HUDEP-2 (cell line): ENCODE data around the gene TSPAN32.
"Not testable (repeated sequence)": the region's sequence is repeated elsewhere in the genome, so short reads cannot be mapped to it uniquely, and the experiment has no call there.

ENCODE experiments used
- DNase-seq, 76 experiments: peaks; one replicate each; lab custom pipeline; 2025; ENCODE audit not compliant: unreplicated experiment in 76 of 76; lab: John Stamatoyannopoulos, UW

Gene TSPAN32

DNA sequence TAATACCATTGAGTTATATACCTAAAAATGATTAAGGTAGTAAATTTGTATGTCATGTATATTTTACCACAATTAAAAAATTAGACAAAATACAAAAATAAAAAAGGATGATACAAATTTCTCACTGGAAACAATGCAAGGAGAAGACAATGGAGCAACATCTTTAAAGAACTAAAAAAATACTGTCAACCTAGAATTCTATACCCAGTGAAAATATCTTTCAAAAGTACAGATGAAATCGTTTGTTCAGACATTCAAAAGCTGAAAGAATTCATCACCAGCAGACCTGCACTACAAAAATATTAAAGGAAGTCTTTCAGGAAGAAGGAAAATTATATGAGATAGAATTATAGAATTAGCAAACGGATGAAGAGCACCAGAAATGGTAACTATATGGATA is 21.6 kb upstream of the TSPAN32 start:
- DNase-seq: no peak

- not testable (repeated sequence) for DNase-seq
Measured at GRCh38 chr11:2286350-2286749, 15.5 kb upstream of the TSPAN32 start.

GRCh38 chr11:2287091-2287490 is 14.7 kb upstream of the TSPAN32 start:
- DNase-seq: no peak

- DNase-seq: no peak
Measured at GRCh38 chr11:2289350-2289749, 12.5 kb upstream of the TSPAN32 start.

- DNase-seq: no peak
Measured at GRCh38 chr11:2289859-2290258, 12.0 kb upstream of the TSPAN32 start.

DNA sequence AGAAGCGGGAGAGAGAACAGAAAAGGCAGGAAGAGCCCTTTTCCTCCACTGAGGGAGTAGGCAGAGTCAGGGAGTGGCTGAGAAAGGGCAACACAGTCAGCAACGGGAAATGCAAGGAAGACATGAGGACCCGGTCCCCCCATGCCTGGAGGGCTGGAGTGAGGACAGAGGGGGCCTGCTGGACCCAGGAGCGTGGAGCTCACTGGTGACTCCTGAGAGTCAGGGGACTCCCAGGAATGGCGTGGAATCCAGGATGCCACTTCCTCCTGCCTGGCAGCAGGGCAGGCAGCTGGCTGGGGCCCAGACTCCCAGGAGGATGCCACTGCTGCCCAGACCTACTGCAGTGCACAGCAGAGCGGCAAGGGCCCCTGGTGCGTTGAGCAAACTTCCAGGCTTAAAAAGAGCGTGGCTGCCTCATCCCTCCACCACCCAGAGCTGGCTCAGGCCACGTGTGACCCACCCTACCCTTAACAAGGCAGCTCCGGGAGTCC is 11.4 kb upstream of the TSPAN32 start:
- no peak for DNase-seq

DNA sequence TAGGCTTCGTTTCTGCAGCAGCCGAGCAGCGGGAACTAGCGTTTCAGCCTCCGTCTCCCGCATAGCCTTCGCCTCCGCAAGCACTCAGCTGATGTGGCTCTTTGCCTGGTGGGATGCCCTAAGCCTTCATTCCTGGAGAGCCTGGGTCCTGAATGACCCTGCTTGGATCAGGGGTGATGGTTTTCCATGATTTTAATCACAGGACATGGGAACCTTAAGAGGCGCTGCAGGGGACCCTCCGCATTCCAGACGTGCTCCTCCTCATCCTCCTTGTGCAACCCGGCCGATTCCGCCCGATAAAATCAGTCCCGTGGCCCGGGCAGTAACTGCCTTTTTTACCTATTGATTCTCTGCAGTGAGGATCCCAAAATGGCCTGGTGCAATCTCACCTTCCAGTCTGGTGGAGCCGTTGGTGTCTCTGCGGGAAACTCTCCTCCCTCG is 8.3 kb upstream of the TSPAN32 start:
- no peak for DNase-seq

- no peak for DNase-seq
Measured at GRCh38 chr11:2293984-2294925, 7.6 kb upstream of the TSPAN32 start.

GRCh38 chr11:2294926-2295290 is 6.9 kb upstream of the TSPAN32 start:
- no peak for DNase-seq

DNA sequence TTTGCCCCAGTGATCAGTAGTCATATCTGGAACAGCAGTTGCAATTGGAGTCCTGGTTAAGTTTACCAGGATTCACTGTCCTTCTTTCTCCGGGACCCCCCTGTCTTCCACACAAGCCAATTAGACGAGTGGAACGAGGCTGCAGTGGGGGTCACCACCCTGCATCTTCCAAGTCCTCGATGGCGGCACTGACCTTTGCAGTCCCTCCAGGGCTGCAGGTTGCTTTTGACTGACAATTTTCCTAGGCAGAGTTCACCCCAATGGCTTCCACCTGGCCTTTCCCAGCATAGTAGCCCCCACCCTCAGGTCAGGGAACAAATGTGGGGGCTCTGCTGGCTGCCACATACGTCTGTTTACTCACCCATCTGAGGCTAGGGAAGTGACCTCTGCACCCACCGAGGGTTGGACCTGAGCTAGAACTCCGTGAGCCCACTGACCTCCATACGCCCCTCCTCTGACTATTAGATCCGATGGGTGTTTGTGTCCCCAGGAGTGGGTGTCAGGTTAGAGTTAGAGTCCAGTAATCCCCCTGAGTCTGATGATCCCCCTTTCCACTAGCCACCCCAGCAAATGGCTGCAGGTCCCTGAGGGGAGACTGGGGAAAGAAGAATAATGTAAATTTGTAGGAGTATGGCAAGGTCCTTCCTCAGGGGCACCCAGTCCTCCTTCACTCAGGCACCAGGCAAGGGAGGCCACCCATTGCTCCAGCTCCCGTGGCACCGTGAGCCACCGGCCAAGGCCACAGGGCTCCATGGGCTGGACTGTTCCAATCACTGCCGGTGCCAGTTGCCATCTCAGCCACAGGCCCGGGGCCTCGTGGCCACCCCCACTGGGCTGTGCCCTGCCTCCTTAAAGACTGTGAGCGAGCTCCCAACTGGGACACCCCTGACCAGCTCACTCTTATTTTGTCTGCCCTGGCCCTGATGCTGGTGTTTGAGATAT is 5.6 kb upstream of the TSPAN32 start:
- DNase-seq: no peak

GRCh38 chr11:2296913-2297622 is 4.7 kb upstream of the TSPAN32 start:
- DNase-seq: no peak

DNA sequence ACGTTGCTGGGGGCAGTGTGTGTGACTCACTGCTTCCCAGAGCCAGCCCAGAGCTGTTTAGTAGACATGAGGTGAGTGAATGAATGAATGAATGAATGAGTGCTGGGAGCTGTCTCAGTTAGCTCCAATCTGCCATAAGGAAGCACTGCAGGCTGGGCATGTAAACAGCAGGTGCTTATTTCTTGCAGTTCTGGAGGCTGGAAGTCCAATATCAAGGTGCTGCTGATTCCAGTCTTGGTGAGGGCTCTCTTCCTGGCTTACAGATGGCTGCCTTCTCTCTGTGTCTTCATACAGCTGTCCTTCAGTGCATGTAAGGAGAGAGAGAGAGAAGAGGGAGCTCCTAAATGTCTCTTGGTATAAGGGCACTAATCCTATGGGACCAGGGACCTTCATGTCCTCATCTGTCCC is 4.2 kb upstream of the TSPAN32 start:
- no peak for DNase-seq

DNA sequence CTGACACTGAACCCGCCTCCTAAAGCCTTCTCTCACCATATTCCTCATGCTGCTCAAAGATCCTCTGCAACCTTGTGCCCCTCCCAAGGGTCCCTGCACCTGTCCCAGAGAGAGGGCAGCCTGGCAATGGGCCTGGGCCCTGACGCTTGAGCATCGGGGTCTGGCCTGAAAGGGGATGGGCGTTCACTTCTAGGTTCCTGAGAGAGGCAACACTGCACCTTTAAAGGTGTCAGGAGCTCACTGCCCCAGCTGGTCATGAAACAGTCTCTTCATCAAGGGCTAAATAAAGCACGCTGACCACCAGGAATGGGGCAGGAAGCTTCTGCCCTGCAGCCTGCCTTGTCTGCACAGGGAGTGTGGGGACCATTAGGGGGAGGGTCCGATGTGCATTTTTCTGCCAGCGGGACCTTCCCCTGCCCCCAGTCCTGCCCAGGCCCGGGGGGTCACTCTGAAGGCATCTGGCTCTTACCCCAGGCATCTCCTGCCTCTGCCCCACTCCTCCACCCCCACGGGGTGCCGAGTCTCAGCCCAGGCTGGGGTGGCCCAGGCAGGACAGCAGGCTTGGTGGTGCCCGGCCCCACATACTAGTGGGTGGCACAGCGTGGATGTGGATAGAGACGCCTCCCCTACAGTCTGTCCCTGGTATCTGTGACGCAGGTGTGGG is 3.5 kb upstream of the TSPAN32 start:
- no peak for DNase-seq

DNA sequence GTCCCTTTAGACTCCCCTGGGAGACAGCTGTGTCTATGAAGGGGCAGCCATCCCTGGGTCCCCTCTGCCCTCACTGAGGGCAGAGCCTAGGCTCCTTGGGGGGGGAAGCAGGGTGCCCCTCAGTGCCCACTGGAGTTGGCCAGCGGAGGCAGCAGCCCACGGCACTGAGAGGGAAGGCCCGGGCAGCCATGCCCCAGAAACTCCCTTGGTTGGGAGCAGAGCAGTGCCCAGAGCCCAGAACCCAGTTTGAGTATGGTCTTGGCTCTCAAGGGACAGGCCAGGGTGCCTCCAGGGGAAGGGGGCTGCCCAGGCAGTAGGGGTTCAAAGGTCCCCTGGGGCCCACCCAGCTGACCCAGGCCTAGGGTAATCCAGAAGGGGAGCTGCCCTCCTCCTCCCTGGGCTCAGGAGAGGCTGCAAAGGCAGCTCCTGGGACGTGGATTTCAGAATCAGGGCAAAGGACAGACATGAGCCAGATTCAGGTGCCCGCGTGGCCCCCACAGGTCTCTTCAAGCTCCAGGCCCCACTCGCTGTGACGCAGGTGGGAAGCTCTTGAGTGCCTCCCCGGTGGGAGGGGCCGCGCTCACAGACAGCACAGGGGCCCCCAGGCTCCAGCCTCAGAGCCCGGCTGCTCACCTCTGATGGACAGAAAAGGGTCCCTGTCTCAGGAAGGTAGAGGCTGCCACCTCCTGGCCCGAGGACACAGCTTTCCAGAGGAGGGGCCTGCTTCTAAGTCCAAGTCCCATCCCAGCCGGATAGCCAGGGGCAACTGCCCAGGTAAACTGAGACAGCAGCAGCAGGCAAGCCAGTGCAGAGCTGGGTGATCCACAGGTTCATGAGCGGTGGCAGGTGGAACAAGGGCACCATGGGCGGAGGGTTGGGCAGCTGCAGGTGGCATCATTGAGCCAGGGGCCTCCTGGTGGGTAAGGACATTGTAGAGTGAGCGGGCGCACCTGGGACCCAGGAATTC is 2.7 kb upstream of the TSPAN32 start:
- DNase-seq: peak in 1 of 76 experiments; percentile 22

- no peak for DNase-seq
Measured at GRCh38 chr11:2299773-2300172, 2.0 kb upstream of the TSPAN32 start.

GRCh38 chr11:2300290-2300935 is 1.4 kb upstream of the TSPAN32 start:
- DNase-seq: peak in 2 of 76 experiments; percentile 39 to 49

- peak in 3 of 76 experiments; percentile 25 to 32 (median 27) for DNase-seq
Measured at GRCh38 chr11:2300936-2301630, 730 bp upstream of the TSPAN32 start.
